GM18526 (cell line): ENCODE data around the gene DNAJC3.

Source experiments
- POLR2A ChIP-seq: IDR thresholded peaks from 3 replicates; pipeline ENCODE4 v1.6.1; 2011; ENCODE audit not compliant: insufficient read length; ENCODE audit errors: extremely low read depth

Gene DNAJC3

DNA sequence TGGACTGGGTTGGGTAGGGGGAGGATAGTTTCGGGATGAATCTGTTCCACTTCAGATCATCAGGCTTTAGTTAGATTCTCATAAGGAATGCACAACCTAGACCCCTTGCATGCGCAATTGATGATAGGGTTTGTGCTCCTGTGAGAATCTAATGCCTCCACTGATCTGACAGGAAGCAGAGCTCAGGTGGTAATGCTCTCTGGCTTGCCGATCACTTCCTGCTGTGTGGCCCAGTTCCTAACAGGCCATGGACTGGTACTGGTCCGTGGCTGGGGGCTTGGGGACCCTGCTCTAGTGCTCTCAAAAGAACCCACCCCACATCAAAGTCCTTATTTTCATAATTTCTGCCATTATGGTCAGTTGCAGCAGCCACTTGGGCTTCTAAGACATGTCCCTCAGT is 30.1 kb downstream of the DNAJC3 start:
- TF ChIP-seq POLR2A: no peak

DNA sequence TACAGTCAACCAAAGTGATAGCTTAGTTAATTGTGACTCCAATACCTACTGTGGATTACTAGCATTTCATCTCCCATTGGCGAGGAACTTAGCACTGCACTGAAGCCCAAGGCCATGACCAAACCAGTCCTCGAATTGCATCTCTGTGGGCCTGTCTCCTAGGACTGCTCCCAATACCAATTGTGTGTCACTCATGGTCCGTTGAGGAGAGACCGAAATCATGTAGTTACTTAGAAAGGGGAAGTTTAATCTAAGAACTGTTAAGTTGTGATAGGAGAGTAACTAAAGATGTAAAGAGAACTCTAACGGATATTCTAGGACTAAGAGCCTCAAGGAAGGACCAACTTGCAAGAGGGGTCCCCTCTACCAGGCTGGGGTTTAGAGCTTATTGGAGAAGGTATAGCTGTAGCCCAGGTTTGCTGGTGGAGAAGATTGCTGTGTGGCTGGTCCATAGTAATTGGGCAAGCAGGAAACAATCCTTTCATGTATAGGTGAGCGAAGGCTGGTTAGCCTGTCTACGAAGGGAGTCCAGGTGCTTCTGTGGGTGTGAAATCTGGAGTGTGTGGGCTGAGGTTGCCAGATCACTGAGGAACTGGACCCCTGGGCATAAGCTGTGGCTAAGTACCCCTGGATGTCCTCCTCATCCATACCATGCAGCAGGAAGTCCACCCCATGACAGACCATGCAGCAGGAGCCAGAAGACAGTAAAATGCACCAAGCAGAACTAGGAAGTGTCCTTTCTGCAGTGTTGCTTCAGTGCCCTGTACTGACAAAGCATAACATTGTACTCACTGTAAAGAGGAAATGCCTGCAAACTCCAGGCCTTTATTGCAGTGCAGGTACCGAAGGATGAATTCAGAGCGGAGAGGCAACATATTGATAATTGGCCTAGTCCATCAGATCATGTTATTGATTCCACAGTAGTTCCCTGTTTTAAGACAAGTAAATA is 30.8 kb downstream of the DNAJC3 start:
- no peak for TF ChIP-seq POLR2A

DNA sequence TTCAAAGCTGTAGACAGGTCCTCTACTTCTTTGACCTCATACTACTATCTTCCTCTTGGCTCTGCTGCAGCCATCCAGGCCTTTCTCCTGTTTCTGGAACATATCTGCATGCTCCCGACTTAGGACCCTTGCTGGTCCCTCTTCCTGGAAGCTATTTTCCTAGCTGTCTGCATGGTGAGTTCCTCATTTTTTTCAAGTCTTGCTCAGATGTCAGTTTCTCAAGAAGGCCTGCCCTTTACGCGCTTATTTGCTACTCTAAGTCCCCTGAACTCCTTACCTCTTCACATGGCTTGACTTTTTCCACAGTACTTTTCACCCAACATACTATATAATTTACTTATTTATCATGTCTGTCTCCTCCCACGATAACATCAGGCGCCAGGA is 31.4 kb downstream of the DNAJC3 start:
- no peak for TF ChIP-seq POLR2A

DNA sequence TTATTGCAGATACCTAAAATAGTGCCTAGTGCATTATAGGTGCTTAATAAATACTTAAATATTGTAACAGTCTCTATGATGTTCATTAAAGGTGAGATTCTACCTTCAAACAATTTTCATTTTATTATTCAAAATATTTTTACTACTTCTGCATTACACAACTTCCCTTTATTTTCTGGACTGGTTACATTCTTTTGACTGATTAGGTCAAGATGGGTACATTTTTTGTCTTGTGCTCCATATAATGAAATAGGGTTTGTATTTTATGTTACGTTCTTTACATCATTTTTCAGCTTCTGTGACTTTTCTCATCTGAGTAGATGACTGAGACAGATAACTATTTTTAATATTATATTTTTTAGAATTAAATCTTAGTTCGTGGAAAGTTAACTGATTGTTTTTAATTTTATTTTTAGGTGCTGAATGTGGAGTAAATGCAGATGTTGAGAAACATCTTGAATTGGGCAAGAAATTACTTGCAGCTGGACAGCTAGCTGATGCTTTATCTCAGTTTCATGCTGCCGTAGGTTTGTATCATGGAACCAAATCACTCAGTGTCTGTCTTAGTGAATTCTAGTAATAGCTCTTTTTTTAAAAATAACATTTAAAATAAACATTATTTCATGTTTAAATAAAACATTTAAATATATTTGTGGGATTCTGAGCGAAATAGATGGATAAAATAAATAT is 32.0 kb downstream of the DNAJC3 start:
- no peak for TF ChIP-seq POLR2A

GRCh38 chr13:95710313-95710712 is 33.4 kb downstream of the DNAJC3 start:
- TF ChIP-seq POLR2A: no peak

DNA sequence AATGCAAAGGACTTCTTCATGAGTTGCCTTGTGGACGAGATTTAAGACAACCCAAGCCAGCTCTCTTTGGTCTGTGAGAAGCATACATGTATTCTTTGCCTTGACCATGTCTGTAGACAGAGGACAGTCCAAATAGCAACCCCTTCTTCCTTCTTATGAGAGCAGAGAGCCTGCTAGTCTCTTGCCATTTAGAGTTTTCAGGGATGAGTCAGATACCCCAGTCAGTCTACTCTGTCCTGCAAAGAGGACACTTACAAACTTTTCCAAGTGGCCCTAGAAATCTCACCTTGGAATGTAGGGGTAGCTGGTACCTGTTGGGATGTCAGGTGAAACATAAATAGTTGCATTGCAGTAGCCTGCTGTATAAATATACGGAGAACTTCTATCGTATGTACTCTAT is 36.7 kb downstream of the DNAJC3 start:
- TF ChIP-seq POLR2A: no peak

- TF ChIP-seq POLR2A: no peak
These were observed 37.3 kb downstream of the DNAJC3 start for GRCh38 chr13:95714142-95714832.

- TF ChIP-seq POLR2A: no peak
These were observed 39.3 kb downstream of the DNAJC3 start for GRCh38 chr13:95716231-95716630.

DNA sequence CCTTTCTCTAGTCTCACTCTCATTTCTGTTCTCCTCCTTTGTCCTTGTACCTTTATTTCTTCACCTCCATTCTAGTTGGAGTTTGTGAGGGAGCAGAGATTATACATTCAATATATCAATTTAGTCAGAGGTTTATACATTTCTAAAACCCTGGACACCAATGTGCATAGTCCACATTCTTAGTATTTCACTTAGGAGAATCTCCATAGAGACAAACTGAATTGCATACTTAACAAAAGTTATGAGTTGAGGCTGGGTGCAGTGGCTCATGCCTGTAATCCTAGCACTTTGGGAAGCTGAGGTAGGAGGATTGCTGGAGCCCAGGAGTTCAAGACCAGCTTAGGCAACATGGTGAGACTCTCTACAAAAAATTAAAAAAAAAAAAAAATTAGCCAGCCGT is 45.3 kb downstream of the DNAJC3 start:
- TF ChIP-seq POLR2A: no peak

DNA sequence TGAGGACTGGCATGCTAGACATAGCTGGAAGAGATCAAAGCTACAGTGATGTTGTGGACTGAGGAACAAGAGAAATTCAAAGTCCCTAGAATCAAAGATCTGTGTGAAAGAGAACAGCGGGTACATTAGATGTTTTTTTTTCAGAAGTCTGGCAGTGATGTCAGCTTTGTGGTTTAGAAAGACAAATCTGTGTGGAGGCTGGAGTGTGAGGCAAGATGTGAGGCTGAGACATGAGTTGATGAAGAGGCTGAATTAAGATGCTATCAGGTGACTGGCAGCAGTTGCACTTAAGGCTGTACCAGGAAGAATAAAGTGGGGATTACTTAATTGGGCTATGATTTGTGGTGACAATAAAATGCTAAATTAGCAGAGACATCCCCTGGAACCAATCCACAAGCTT is 46.5 kb downstream of the DNAJC3 start:
- no peak for TF ChIP-seq POLR2A

DNA sequence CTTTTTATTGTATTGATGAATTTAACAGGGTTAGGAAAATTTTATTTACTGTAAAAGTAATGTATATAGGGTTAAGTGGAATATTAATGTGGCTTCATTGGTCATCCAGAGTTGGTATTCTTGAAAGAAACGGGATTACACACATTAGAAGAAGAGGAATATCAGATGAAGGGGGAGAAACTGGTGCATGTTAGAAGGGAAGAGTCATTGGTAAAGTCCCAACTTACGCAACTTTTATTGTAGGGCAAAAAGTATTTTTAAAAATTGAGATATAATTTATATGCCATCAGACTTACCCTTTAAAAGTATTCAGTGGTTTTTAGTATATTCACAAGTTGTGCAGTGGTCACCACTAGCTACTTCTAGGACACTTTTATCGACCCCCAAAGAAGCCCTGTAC is 47.3 kb downstream of the DNAJC3 start:
- TF ChIP-seq POLR2A: no peak

DNA sequence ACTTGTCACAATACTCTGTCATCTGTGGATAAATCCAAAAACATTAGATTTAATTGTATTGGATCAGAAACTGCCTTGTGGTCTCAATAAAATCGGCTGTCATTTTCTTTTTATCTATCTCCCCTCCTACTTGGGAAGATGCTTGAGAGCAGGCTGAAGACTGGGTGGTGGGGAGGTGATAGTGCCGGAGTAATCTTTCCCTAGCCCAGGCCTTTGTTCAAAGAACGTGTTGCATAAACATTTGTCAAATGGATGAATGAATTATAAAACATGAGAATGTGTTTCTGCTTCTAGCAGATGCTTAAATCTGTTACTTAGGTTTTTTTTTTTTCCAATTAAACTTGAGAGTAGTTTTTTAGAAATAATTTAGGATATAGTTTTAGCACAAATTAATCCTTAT is 49.9 kb downstream of the DNAJC3 start:
- TF ChIP-seq POLR2A: no peak

DNA sequence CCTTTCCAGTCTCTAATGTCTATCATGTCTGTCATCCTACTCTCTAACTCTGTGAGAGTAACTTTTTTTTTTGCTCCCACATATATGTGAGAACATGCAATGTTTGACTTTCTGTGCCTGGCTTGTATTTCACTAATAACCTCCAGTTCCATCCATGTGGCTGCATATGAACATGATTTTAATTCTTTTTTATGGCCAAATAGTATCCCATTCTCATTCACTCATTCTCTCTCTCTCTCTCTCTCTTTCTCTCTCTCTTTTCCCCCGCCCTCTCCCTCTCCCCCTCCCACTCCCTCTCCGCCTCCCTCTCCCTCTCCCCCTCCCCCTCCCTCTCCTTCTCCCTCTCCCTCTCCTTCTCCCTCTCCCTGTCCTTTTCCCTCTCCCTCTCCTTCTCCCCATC is 52.0 kb downstream of the DNAJC3 start:
- TF ChIP-seq POLR2A: no peak

- TF ChIP-seq POLR2A: no peak
These were observed 57.2 kb downstream of the DNAJC3 start for GRCh38 chr13:95734124-95734523.

DNA sequence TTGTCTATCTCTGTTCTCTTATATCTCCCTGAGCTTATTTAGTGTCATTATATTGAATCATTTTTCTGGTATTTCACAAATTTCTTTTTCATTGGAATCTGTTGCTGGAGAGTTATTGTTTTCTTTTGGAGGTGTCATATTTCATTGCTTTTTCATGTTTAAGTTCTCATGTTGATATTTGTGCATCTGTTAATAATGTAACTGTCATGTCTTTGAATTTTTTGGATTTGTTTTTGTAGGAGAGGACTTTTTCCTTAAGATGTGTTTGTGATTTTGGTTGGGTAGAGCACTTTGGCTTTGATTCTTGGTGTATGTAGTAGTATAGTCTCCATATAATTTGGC is 64.0 kb downstream of the DNAJC3 start:
- TF ChIP-seq POLR2A: no peak

DNA sequence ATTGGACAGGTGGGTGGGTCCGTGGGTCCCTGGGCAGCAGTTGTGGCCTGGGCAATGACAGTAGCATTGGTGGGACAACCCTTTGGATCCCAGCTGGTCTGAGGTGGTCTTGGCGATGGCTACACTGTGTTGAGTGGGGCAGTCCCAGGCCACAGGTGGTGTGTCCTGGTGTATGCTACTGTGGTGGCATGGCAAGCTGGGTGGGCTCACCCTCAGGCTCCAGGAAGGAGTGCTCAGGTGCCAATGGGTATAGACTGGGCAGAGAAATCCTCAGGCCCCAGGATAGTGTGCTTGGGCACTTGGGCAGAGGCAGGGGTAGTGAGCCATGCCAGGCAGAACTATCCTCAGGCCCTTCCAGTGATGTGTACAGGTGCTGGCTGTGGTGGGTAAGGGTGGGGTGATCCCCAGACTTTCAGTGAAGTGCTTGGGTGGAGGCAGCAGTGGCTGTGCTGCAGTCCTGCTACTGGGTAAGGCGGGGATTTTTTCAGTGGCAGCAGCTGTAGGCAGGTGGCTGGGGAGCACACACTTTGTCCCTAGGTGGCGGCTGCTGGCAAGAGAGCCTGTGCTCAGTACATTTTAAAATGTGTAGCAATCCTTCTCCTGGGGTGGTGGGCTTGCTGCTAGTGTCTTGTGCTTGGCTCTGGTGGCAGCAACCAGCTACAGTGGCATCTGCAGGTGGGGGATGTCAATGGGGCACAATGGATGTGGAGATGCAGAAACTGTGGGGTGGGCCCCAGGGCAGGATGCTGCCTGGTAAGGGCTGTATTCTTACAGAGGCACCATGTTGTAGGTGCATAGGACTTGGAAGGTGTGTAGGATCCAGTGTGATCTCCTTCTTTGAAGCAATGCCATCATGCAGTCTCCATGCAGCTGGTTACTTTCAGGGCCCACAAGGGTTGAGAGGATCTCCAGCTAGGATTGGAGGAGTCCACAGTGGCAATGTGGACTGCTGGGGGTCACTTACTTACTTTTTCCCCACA is 64.9 kb downstream of the DNAJC3 start:
- no peak for TF ChIP-seq POLR2A
